MM.1S (cell line): ENCODE measurements around the gene POLR1D.

Experiments
- DNase-seq: peaks from one replicate; pipeline ENCODE4 v3.0.0-alpha.2; 2015
- H2AFZ ChIP-seq: fragments of 300-600 bp; sonication (generic); 2 replicates; pipeline ENCODE4 v1.6.0; 2016; ENCODE audit warnings: antibody characterized with exemption, low read length
- H3F3A ChIP-seq: fragments of 300-600 bp; sonication (generic); 2 replicates; pipeline ENCODE4 v1.6.1; 2016; ENCODE audit warnings: mild to moderate bottlenecking, antibody characterized with exemption, low read length, moderate library complexity, mixed read lengths; ENCODE audit not compliant: insufficient read depth
- H3K27ac ChIP-seq: fragments of 300-600 bp; sonication (generic); 2 replicates; pipeline ENCODE4 v1.5.1; 2016; ENCODE audit warnings: mild to moderate bottlenecking, low read length
- H3K27me3 ChIP-seq: fragments of 300-600 bp; sonication (generic); replicated peaks from 2 replicates; pipeline ENCODE4 v1.6.0; 2016; ENCODE audit warnings: low read length; ENCODE audit not compliant: insufficient read depth
- H3K36me3 ChIP-seq: fragments of 300-600 bp; sonication (generic); replicated peaks from 2 replicates; pipeline ENCODE4 v1.6.1; 2016; ENCODE audit warnings: mild to moderate bottlenecking, low read length, mixed read lengths; ENCODE audit not compliant: insufficient read depth
- H3K4me1 ChIP-seq: fragments of 300-600 bp; sonication (generic); 2 replicates; pipeline ENCODE4 v1.6.1; 2016; ENCODE audit warnings: low read length, mixed read lengths
- H3K4me2 ChIP-seq: fragments of 300-600 bp; sonication (generic); 2 replicates; pipeline ENCODE4 v1.6.0; 2016; ENCODE audit warnings: low read depth, low read length
- H3K4me3 ChIP-seq: fragments of 300-600 bp; sonication (generic); 2 replicates; pipeline ENCODE4 v1.5.1; 2016; ENCODE audit warnings: low read length, mixed read lengths
- H3K79me2 ChIP-seq: fragments of 300-600 bp; sonication (generic); 2 replicates; pipeline ENCODE4 v1.6.1; 2016; ENCODE audit warnings: mixed run types, low read length, mixed read lengths
- H3K9ac ChIP-seq: fragments of 300-600 bp; sonication (generic); 2 replicates; pipeline ENCODE4 v1.6.1; 2016; ENCODE audit warnings: low read length, mixed read lengths
- H3K9me2 ChIP-seq: fragments of 300-600 bp; sonication (generic); replicated peaks from 2 replicates; pipeline ENCODE4 v1.6.1; 2016; ENCODE audit warnings: mild to moderate bottlenecking, low read length, mixed read lengths; ENCODE audit not compliant: insufficient read depth
- H3K9me3 ChIP-seq: fragments of 300-600 bp; sonication (generic); replicated peaks from 2 replicates; pipeline ENCODE4 v1.6.1; 2016; ENCODE audit warnings: mild to moderate bottlenecking, low read length, mixed read lengths; ENCODE audit not compliant: insufficient read depth
- H4K20me1 ChIP-seq: fragments of 300-600 bp; sonication (generic); 2 replicates; pipeline ENCODE4 v1.6.1; 2016; ENCODE audit warnings: mild to moderate bottlenecking, low read length, moderate library complexity, mixed read lengths; ENCODE audit not compliant: insufficient read depth
- EZH2 ChIP-seq: fragments of 300-600 bp; sonication (generic); optimal IDR thresholded peaks from 2 replicates; pipeline ENCODE3; 2017; ENCODE audit warnings: low read depth, mild to moderate bottlenecking, antibody characterized with exemption, low read length, mixed read lengths
- EZH2phosphoT487 ChIP-seq: fragments of 300-600 bp; sonication (generic); IDR thresholded peaks from 2 replicates; pipeline ENCODE4 v1.6.1; 2018; ENCODE audit warnings: antibody characterized with exemption, low read length
- TF ChIP-seq, protein P1 (sequence below): fragments of 300-600 bp; sonication (generic); IDR thresholded peaks from 2 replicates; pipeline ENCODE4 v1.5.1; 2016; ENCODE audit warnings: antibody characterized with exemption, low read length, mixed read lengths

The POLR1D gene

GRCh38 chr13:27658546-27658945, 36.9 kb downstream of the POLR1D start:
- H3K79me2 ChIP-seq = peaks cover 8% of the 10 kb centered on the region
- no peaks in the 10 kb centered on the region for H3F3A ChIP-seq
- H2AFZ ChIP-seq = no peak overlapping the region
- no peaks in the 10 kb centered on the region for H4K20me1 ChIP-seq
- TF ChIP-seq EZH2 = no peak
- TF ChIP-seq, protein P1, sequence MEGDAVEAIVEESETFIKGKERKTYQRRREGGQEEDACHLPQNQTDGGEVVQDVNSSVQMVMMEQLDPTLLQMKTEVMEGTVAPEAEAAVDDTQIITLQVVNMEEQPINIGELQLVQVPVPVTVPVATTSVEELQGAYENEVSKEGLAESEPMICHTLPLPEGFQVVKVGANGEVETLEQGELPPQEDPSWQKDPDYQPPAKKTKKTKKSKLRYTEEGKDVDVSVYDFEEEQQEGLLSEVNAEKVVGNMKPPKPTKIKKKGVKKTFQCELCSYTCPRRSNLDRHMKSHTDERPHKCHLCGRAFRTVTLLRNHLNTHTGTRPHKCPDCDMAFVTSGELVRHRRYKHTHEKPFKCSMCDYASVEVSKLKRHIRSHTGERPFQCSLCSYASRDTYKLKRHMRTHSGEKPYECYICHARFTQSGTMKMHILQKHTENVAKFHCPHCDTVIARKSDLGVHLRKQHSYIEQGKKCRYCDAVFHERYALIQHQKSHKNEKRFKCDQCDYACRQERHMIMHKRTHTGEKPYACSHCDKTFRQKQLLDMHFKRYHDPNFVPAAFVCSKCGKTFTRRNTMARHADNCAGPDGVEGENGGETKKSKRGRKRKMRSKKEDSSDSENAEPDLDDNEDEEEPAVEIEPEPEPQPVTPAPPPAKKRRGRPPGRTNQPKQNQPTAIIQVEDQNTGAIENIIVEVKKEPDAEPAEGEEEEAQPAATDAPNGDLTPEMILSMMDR = no peak
- TF ChIP-seq EZH2phosphoT487 = no peak
- DNase-seq = no peak
- no peak overlapping the region for H3K9ac ChIP-seq
- no peaks in the 10 kb centered on the region for H3K36me3 ChIP-seq
- no peak overlapping the region for H3K4me3 ChIP-seq
- no peak overlapping the region for H3K4me2 ChIP-seq
- H3K4me1 ChIP-seq = no peaks in the 10 kb centered on the region
- no peaks in the 10 kb centered on the region for H3K9me3 ChIP-seq
- H3K9me2 ChIP-seq = no peaks in the 10 kb centered on the region
- no peak overlapping the region for H3K27ac ChIP-seq
- H3K27me3 ChIP-seq = no peaks in the 10 kb centered on the region

DNA sequence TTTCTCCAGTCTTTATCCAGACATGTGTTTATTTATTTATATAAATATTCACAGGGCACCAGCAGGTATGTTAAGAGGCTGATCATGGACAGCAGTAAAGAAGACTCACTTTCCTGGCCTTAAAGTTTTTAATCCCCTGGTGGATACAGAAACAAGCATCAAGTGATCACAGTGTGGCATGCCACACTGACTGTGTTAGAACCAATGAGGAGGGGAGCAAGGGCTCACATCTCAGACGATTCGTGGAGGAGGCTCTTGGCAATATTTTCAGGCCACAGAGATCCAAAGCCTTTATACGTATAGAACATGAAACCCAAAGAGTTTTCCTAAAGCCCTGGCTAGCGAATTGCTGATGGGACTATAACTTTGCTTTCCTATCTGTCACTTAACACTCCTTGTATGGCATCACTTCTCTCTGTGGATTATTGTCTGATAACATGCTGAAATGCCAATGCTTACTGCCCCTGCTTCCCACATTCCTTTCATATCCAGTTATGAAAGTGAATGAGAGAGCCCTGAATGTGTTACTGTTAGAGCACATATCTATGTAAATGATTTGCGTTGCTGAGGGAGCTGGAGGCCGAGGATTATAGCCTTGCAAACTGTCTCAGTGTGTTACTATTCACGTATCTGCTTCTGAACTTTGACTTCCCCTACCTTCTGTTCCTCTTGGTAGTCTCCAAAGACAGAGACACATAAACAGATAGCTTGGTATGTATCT, 37.6 kb downstream of the POLR1D start:
- TF ChIP-seq EZH2 (no peak), EZH2phosphoT487 (no peak)
- TF ChIP-seq, protein P1 = no peak
- DNase-seq = no peak
- Histone ChIP-seq H3K9me2 (no peaks in the 10 kb centered on the region), H3K27ac (no peak overlapping the region), H2AFZ (no peak overlapping the region), H3K27me3 (no peaks in the 10 kb centered on the region), H4K20me1 (no peaks in the 10 kb centered on the region), H3K4me3 (no peak overlapping the region), H3K79me2 (peaks cover 8% of the 10 kb centered on the region), H3F3A (no peaks in the 10 kb centered on the region), H3K36me3 (no peaks in the 10 kb centered on the region), H3K4me2 (no peak overlapping the region), H3K9ac (no peak overlapping the region), H3K9me3 (no peaks in the 10 kb centered on the region), H3K4me1 (no peaks in the 10 kb centered on the region)

DNA sequence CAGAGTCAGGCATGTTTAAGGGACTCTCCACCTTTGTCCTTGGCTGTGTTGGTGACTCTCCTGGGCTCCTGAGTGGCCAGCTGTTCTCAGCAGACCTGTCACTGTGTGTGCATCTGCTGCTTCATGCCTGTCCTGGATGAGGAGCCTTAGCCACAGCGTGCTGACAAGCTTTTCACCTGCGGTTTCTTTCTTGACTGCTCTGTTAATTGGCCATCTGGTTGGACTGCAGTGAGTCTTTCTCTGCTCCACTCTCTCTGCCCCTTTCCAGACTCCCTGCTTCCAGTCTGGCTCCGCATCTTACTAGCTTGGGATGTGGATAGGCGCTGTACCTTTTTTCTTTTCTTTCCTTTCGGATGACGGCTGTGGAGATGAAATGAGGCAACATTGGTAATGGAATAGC, 38.8 kb downstream of the POLR1D start:
- H3K79me2 ChIP-seq = peaks cover 8% of the 10 kb centered on the region
- no peak overlapping the region for H3K27ac ChIP-seq
- no peaks in the 10 kb centered on the region for H3K27me3 ChIP-seq
- H3K9me3 ChIP-seq = no peaks in the 10 kb centered on the region
- H4K20me1 ChIP-seq = no peaks in the 10 kb centered on the region
- no peak for DNase-seq
- TF ChIP-seq, protein P1 = no peak
- TF ChIP-seq EZH2phosphoT487 (no peak), EZH2 (no peak)
- no peak overlapping the region for H3K9ac ChIP-seq
- H3F3A ChIP-seq = no peaks in the 10 kb centered on the region
- H3K4me3 ChIP-seq = no peak overlapping the region
- no peak overlapping the region for H2AFZ ChIP-seq
- no peaks in the 10 kb centered on the region for H3K36me3 ChIP-seq
- H3K9me2 ChIP-seq = no peaks in the 10 kb centered on the region
- H3K4me2 ChIP-seq = no peak overlapping the region
- no peaks in the 10 kb centered on the region for H3K4me1 ChIP-seq
